Loucy (cell line): Measurements from ENCODE around the gene HRH1.

Source experiments
- H2AFZ ChIP-seq: fragments of 200-600 bp; sonication (generic); 2 replicates; pipeline ENCODE4 v1.6.0; 2016; ENCODE audit warnings: antibody characterized with exemption, mild to moderate bottlenecking, low read length, moderate library complexity
- H3F3A ChIP-seq: fragments of 200-600 bp; 2 replicates; pipeline ENCODE4 v1.6.0; 2016; ENCODE audit warnings: antibody characterized with exemption, low read depth, mild to moderate bottlenecking
- H3K27me3 ChIP-seq: fragments of 200-600 bp; sonication (generic); 2 replicates; pipeline ENCODE4 v1.6.1; 2014; ENCODE audit warnings: low read length, mild to moderate bottlenecking; ENCODE audit not compliant: insufficient read depth, poor library complexity, severe bottlenecking
- H3K36me3 ChIP-seq: fragments of 200-600 bp; sonication (generic); 2 replicates; pipeline ENCODE4 v1.6.1; 2016; ENCODE audit warnings: low read length; ENCODE audit not compliant: insufficient read depth
- H3K4me1 ChIP-seq: fragments of 200-600 bp; sonication (generic); 2 replicates; pipeline ENCODE4 v1.5.1; 2014; ENCODE audit warnings: low read length, mild to moderate bottlenecking; ENCODE audit not compliant: insufficient read depth, poor library complexity, severe bottlenecking
- H3K4me2 ChIP-seq: fragments of 200-600 bp; sonication (generic); 2 replicates; pipeline ENCODE4 v1.6.0; 2014; ENCODE audit warnings: antibody characterized with exemption, low read length, low read depth, mild to moderate bottlenecking; ENCODE audit not compliant: poor library complexity, severe bottlenecking
- H3K4me3 ChIP-seq: fragments of 200-600 bp; sonication (generic); 2 replicates; pipeline ENCODE4 v1.5.1; 2014; ENCODE audit warnings: low read length, mild to moderate bottlenecking, mixed read lengths; ENCODE audit not compliant: poor library complexity, severe bottlenecking
- H3K79me2 ChIP-seq: fragments of 200-600 bp; sonication (generic); 2 replicates; pipeline ENCODE4 v1.6.1; 2014; ENCODE audit warnings: low read length; ENCODE audit not compliant: insufficient read depth
- H3K9ac ChIP-seq: fragments of 200-600 bp; sonication (generic); 2 replicates; pipeline ENCODE4 v1.6.0; 2014; ENCODE audit warnings: mild to moderate bottlenecking, low read depth, low read length, moderate library complexity; ENCODE audit not compliant: poor library complexity, severe bottlenecking
- H3K9me2 ChIP-seq: fragments of 200-600 bp; sonication (generic); replicated peaks from 2 replicates; pipeline ENCODE4 v1.6.1; 2016; ENCODE audit warnings: low read depth, low read length, mixed read lengths
- H3K9me3 ChIP-seq: fragments of 200-600 bp; sonication (generic); 2 replicates; pipeline ENCODE4 v1.6.1; 2014; ENCODE audit warnings: mild to moderate bottlenecking, antibody characterized with exemption, low read length, low read depth; ENCODE audit not compliant: insufficient read depth
- H4K20me1 ChIP-seq: fragments of 200-600 bp; sonication (generic); 2 replicates; pipeline ENCODE4 v1.6.0; 2014; ENCODE audit warnings: antibody characterized with exemption, low read length, mild to moderate bottlenecking; ENCODE audit not compliant: insufficient read depth, poor library complexity, severe bottlenecking
- CTCF ChIP-seq: fragments of 200-600 bp; sonication (generic); conservative IDR thresholded peaks from 2 replicates; pipeline ENCODE4 v1.5.1; 2014; ENCODE audit warnings: mild to moderate bottlenecking, antibody characterized with exemption, low read length
- EZH2phosphoT487 ChIP-seq: fragments of 200-600 bp; IDR thresholded peaks from 2 replicates; pipeline ENCODE4 v1.6.1; 2018; ENCODE audit warnings: antibody characterized with exemption, mild to moderate bottlenecking, moderate library complexity, borderline replicate concordance

The HRH1 gene

GRCh38 chr3:11274566-11275142 lies 120.4 kb downstream of the HRH1 start:
- H3K27me3 ChIP-seq: no peaks in the 10 kb centered on the region
- H4K20me1 ChIP-seq: no peaks in the 10 kb centered on the region
- no peaks in the 10 kb centered on the region for H3K9me3 ChIP-seq
- H3K9ac ChIP-seq: no peak overlapping the region
- peaks cover 25% of the 10 kb centered on the region for H3K4me1 ChIP-seq
- H3K79me2 ChIP-seq: peaks cover 25% of the 10 kb centered on the region
- no peaks in the 10 kb centered on the region for H3F3A ChIP-seq
- no peaks in the 10 kb centered on the region for H3K36me3 ChIP-seq
- H2AFZ ChIP-seq: no peak overlapping the region
- no peaks in the 10 kb centered on the region for H3K9me2 ChIP-seq
- peak overlapping the region; percentile 90 for H3K4me2 ChIP-seq
- peak overlapping the region; percentile 88 for H3K4me3 ChIP-seq
- no peak for TF ChIP-seq EZH2phosphoT487

GRCh38 chr3:11275926-11276325 lies 121.6 kb downstream of the HRH1 start:
- no peak for TF ChIP-seq EZH2phosphoT487
- TF ChIP-seq CTCF: no peak

GRCh38 chr3:11276901-11277300 lies 122.6 kb downstream of the HRH1 start:
- Histone ChIP-seq H2AFZ (no peak overlapping the region), H3K36me3 (no peaks in the 10 kb centered on the region), H3K9me2 (no peaks in the 10 kb centered on the region), H3F3A (no peaks in the 10 kb centered on the region), H4K20me1 (no peaks in the 10 kb centered on the region), H3K4me3 (no peak overlapping the region), H3K27me3 (no peaks in the 10 kb centered on the region), H3K4me1 (peaks cover 25% of the 10 kb centered on the region), H3K79me2 (peaks cover 25% of the 10 kb centered on the region), H3K9ac (no peak overlapping the region), H3K9me3 (no peaks in the 10 kb centered on the region), H3K4me2 (no peak overlapping the region)
- TF ChIP-seq EZH2phosphoT487 (no peak), CTCF (no peak)

More at GRCh38 chr3:11275926-11276325, 121.6 kb downstream of the HRH1 start:
- Histone ChIP-seq H3K4me1 (peaks cover 25% of the 10 kb centered on the region), H3K4me2 (no peak overlapping the region), H3K27me3 (no peaks in the 10 kb centered on the region), H3K9me3 (no peaks in the 10 kb centered on the region), H3K79me2 (peaks cover 25% of the 10 kb centered on the region), H2AFZ (no peak overlapping the region), H3K9ac (no peak overlapping the region), H3K36me3 (no peaks in the 10 kb centered on the region), H3K4me3 (no peak overlapping the region), H4K20me1 (no peaks in the 10 kb centered on the region), H3F3A (no peaks in the 10 kb centered on the region), H3K9me2 (no peaks in the 10 kb centered on the region)
